ENCODE results near the gene MTMR12.
A peak's percentile ranks its signal among the peaks of the same experiment; 100 is the strongest.

The MTMR12 gene

DNA sequence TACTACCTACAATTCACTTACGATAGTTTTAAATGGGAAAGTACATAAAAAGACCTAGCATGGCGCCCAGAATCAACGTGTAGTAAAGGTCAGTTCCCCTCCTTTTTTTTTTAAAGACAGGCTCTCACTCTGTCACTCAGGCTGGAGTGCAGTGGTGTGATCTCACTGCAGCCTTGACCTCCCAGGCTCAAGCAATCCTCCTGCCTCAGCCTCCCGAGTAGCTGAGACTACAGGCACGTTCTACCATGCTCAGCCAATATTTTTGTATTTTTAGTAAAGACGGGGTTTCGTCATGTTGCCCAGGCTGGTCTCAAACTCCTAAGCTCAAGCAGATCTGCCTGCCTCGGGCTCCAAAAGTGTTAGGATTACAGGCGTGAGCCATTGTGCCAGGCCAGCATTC lies 40.7 kb upstream of the MTMR12 start:
- DNase-seq (ENCODE audit: low read depth), result no peak
- no peak overlapping the region for H3K4me3 ChIP-seq (ENCODE audit: control insufficient read depth, low read depth, low read length)
- TF ChIP-seq, protein P1, sequence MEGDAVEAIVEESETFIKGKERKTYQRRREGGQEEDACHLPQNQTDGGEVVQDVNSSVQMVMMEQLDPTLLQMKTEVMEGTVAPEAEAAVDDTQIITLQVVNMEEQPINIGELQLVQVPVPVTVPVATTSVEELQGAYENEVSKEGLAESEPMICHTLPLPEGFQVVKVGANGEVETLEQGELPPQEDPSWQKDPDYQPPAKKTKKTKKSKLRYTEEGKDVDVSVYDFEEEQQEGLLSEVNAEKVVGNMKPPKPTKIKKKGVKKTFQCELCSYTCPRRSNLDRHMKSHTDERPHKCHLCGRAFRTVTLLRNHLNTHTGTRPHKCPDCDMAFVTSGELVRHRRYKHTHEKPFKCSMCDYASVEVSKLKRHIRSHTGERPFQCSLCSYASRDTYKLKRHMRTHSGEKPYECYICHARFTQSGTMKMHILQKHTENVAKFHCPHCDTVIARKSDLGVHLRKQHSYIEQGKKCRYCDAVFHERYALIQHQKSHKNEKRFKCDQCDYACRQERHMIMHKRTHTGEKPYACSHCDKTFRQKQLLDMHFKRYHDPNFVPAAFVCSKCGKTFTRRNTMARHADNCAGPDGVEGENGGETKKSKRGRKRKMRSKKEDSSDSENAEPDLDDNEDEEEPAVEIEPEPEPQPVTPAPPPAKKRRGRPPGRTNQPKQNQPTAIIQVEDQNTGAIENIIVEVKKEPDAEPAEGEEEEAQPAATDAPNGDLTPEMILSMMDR (conservative IDR thresholded peaks at IDR 0.05; ENCODE audit: control insufficient read depth, insufficient read depth, low read depth, low read length), result no peak

DNA sequence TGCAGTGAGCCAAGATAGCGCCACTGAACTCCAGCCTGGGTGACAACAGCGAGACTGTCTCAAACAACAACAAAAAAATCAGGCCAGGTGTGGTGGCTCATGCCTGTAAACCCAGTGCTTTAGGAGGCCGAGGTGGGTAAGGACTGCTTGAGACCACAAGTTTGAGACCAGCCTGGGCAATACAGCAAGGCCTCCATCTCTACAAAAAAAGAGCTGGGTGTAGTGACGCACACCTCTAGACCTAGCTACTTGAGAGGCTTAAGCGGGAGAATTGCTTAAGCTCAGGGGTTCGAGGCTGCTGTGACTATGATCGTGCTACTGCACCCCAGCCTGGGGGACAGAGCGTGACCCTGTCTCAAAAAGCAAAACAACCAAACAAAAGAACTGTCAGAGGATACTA lies 39.9 kb upstream of the MTMR12 start:
- no peak for DNase-seq (ENCODE audit: low read depth)
- TF ChIP-seq, protein P1 (conservative IDR thresholded peaks at IDR 0.05; ENCODE audit: control insufficient read depth, insufficient read depth, low read depth, low read length), result no peak
- no peak overlapping the region for H3K4me3 ChIP-seq (ENCODE audit: control insufficient read depth, low read depth, low read length)

DNA sequence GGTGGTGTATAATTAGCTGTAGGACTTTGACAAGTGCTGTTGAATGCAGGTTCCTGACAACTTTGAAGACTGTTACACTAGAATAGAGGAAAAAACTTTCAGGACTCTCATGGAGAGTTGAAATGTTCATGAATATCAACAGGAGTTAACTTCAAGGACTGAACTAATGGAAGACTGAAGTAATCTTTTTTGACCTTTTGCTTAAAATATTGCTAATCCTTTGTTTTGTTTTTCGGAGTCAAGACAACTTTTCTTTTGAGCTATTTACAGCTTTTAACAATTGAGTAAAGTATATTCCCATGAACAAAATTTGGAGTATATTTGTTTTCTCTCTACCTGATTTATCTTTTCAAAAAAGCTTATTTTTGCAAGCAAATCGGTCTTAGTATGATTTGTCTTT lies 34.1 kb upstream of the MTMR12 start:
- no peak overlapping the region for H3K4me3 ChIP-seq (ENCODE audit: control insufficient read depth, low read depth, low read length)

GRCh38 chr5:32343058-32343672 lies 30.4 kb upstream of the MTMR12 start:
- no peak for DNase-seq (ENCODE audit: low read depth)
- TF ChIP-seq, protein P1 (conservative IDR thresholded peaks at IDR 0.05; ENCODE audit: control insufficient read depth, insufficient read depth, low read depth, low read length), result no peak
- no peak overlapping the region for H3K4me3 ChIP-seq (ENCODE audit: control insufficient read depth, low read depth, low read length)

More for the DNA sequence above, 34.1 kb upstream of the MTMR12 start:
- DNase-seq (ENCODE audit: low read depth), result no peak
- TF ChIP-seq, protein P1 (conservative IDR thresholded peaks at IDR 0.05; ENCODE audit: control insufficient read depth, insufficient read depth, low read depth, low read length), result no peak

- DNase-seq (ENCODE audit: low read depth), result no peak
- no peak overlapping the region for H3K4me3 ChIP-seq (ENCODE audit: control insufficient read depth, low read depth, low read length)
- TF ChIP-seq, protein P1 (conservative IDR thresholded peaks at IDR 0.05; ENCODE audit: control insufficient read depth, insufficient read depth, low read depth, low read length), result no peak
Measured at GRCh38 chr5:32342656-32343055, 29.9 kb upstream of the MTMR12 start.

- no peak for DNase-seq (ENCODE audit: low read depth)
- TF ChIP-seq, protein P1 (conservative IDR thresholded peaks at IDR 0.05; ENCODE audit: control insufficient read depth, insufficient read depth, low read depth, low read length), result no peak
- no peak overlapping the region for H3K4me3 ChIP-seq (ENCODE audit: control insufficient read depth, low read depth, low read length)
Measured at GRCh38 chr5:32339878-32340277, 27.1 kb upstream of the MTMR12 start.

- DNase-seq (ENCODE audit: low read depth), result peak; percentile 55
- H3K4me3 ChIP-seq (ENCODE audit: control insufficient read depth, low read depth, low read length), result no peak overlapping the region
- TF ChIP-seq, protein P1 (conservative IDR thresholded peaks at IDR 0.05; ENCODE audit: control insufficient read depth, insufficient read depth, low read depth, low read length), result no peak
Measured at GRCh38 chr5:32339198-32339597, 26.5 kb upstream of the MTMR12 start.

All from fibroblast of mammary gland (primary cell).